Mucosa of descending colon (tissue), 3 donors: Measurements from ENCODE around the gene GLB1L3. TPM values are rescaled to one million over a fixed set of nuclear protein-coding genes. Genes with fewer than 3 reads are reported as not detected.

Source experiments
- ATAC-seq: fragments of 200-7000 bp; cut with Tn5 transposase; one replicate; pipeline ENCODE4 v1.9.1; 2020; ENCODE audit warnings: mild to moderate bottlenecking, moderate library complexity
- DNase-seq, 3 donors: peaks; one replicate each; pipeline ENCODE4 v3.0.0-alpha.2; 2020
- H3K36me3 ChIP-seq: fragments of 200-600 bp; one replicate; pipeline ENCODE4 v1.8.0; 2021; ENCODE audit warnings: low read depth, mild to moderate bottlenecking
- H3K4me1 ChIP-seq: fragments of 200-600 bp; one replicate; pipeline ENCODE4 v1.8.0; 2021; ENCODE audit warnings: low read depth, mild to moderate bottlenecking
- H3K4me3 ChIP-seq: fragments of 200-600 bp; one replicate; pipeline ENCODE4 v1.8.0; 2021; ENCODE audit warnings: mild to moderate bottlenecking
- H3K9me3 ChIP-seq: fragments of 200-600 bp; one replicate; pipeline ENCODE4 v1.8.0; 2021; ENCODE audit warnings: mild to moderate bottlenecking
- CTCF ChIP-seq: fragments of 200-600 bp; IDR thresholded peaks from one replicate; pipeline ENCODE4 v1.8.0; 2022; ENCODE audit warnings: antibody characterized with exemption, mild to moderate bottlenecking
- intact Hi-C, 2 donors: fragments of 100-400 bp; cut with DNase I in 1 of 2; cut with micrococcal nuclease in 1 of 2; formaldehyde crosslinking; loops; one replicate each; pipeline versions ENCODE4 v1.11.0 to v1.11.1; 2022; cut with DNase I, micrococcal nuclease
- total RNA-seq, 3 donors: library from RNA; stranded (reverse); fragmentation: NEBNext Ultra II Directional in 2 of 3; extraction: Animal tissue kit (Norgen Biotek cat#: 25700) in 2 of 3; gene quantifications; one replicate each; pipeline versions ENCODE4 v1.2.1 to v1.2.4, GENCODE V29; 2021 to 2023
- donor health status: DM: no; HTN: no; CAD: no; lungs with moderate emphysema.
- donor health status: DM: no; HTN: no; CAD: no.
- donor health status: DM: no; HTN: yes; CAD: no.

Gene GLB1L3
- total RNA-seq, 3 donors from 2014 or later: 0.09 TPM; not detected in 2

- Histone ChIP-seq H3K36me3 (no peaks in the 10 kb centered on the region), H3K4me1 (no peaks in the 10 kb centered on the region), H3K9me3 (no peaks in the 10 kb centered on the region), H3K4me3 (no peak overlapping the region)
- DNase-seq (peak; percentile 74 to 92 (median 89)), ATAC-seq (peak; percentile 98)
- intact Hi-C loops: no loop called here
- peak; percentile 78 for TF ChIP-seq CTCF
Measured at GRCh38 chr11:134360050-134360835, 84.1 kb downstream of the GLB1L3 start.

- TF ChIP-seq CTCF: no peak
- no peak for ATAC-seq
- intact Hi-C loops: no loop called here
- peak in 2 of 3 donors; percentile 23 to 45 for DNase-seq
- Histone ChIP-seq H3K4me1 (no peaks in the 10 kb centered on the region), H3K36me3 (no peaks in the 10 kb centered on the region), H3K4me3 (no peak overlapping the region), H3K9me3 (no peaks in the 10 kb centered on the region)
Measured at GRCh38 chr11:134361661-134362060, 85.5 kb downstream of the GLB1L3 start.

GRCh38 chr11:134362192-134362901, 86.2 kb downstream of the GLB1L3 start:
- TF ChIP-seq CTCF: no peak
- no peaks in the 10 kb centered on the region for H3K4me1 ChIP-seq
- DNase-seq (peak in 2 of 3 donors; percentile 11 to 22), ATAC-seq (no peak)
- H3K9me3 ChIP-seq: no peaks in the 10 kb centered on the region
- H3K36me3 ChIP-seq: no peaks in the 10 kb centered on the region
- intact Hi-C loops: no loop called here
- H3K4me3 ChIP-seq: no peak overlapping the region

- H3K4me1 ChIP-seq: no peaks in the 10 kb centered on the region
- no peaks in the 10 kb centered on the region for H3K9me3 ChIP-seq
- no peak for TF ChIP-seq CTCF
- no peak for ATAC-seq
- H3K36me3 ChIP-seq: no peaks in the 10 kb centered on the region
- peak in 2 of 3 donors; percentile 9 to 31 for DNase-seq
- intact Hi-C loops: no loop called here
- no peak overlapping the region for H3K4me3 ChIP-seq
Measured at GRCh38 chr11:134363161-134363560, 87.0 kb downstream of the GLB1L3 start.

GRCh38 chr11:134363592-134363991, 87.4 kb downstream of the GLB1L3 start:
- intact Hi-C loops: no loop called here
- no peaks in the 10 kb centered on the region for H3K9me3 ChIP-seq
- DNase-seq: no peak

More at GRCh38 chr11:134363592-134363991, 87.4 kb downstream of the GLB1L3 start:
- no peak for ATAC-seq
- H3K4me1 ChIP-seq: no peaks in the 10 kb centered on the region
- H3K4me3 ChIP-seq: no peak overlapping the region
- no peaks in the 10 kb centered on the region for H3K36me3 ChIP-seq
- TF ChIP-seq CTCF: no peak
